ENCODE measurements around the gene MRM2.
"Not testable (repeated sequence)": the region's sequence is repeated elsewhere in the genome, so short reads cannot be mapped to it uniquely, and the experiment has no call there.

DNA sequence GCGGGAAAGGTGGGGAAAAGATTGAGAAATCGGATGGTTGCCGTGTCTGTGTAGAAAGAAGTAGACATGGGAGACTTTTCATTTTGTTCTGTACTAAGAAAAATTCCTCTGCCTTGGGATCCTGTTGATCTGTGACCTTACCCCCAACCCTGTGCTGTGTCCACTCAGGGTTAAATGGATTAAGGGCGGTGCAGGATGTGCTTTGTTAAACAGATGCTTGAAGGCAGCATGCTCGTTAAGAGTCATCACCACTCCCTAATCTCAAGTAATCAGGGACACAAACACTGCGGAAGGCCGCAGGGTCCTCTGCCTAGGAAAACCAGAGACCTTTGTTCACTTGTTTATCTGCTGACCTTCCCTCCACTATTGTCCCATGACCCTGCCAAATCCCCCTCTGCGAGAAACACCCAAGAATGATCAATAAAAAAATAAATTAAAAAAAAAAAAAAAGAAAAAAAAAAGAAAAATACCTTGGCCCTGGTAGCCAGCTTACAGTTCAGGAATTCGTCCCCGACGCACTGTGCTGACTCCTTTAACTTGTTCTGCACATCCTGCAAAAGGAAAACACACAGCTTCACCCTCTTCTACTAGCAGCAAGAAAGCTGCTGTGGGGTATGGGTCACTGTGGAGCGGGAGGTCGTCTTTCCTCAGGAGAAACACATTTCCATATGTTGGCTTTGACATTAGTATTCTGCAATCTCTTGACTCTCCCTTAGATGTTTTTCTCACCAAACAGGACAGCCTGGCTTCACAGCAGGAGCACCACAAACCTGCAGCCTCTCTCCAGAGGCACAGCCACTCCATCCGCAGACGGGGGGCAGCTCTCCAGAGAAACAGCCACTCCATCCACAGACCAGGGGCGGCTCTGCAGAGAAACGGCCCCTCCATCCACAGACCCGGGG is 27.3 kb upstream of the MRM2 start:
- not testable (repeated sequence) for TF ChIP-seq POLR2A, POLR2AphosphoS5, EP300 (IDR thresholded peaks at IDR 0.05)
- TF ChIP-seq, protein P1, sequence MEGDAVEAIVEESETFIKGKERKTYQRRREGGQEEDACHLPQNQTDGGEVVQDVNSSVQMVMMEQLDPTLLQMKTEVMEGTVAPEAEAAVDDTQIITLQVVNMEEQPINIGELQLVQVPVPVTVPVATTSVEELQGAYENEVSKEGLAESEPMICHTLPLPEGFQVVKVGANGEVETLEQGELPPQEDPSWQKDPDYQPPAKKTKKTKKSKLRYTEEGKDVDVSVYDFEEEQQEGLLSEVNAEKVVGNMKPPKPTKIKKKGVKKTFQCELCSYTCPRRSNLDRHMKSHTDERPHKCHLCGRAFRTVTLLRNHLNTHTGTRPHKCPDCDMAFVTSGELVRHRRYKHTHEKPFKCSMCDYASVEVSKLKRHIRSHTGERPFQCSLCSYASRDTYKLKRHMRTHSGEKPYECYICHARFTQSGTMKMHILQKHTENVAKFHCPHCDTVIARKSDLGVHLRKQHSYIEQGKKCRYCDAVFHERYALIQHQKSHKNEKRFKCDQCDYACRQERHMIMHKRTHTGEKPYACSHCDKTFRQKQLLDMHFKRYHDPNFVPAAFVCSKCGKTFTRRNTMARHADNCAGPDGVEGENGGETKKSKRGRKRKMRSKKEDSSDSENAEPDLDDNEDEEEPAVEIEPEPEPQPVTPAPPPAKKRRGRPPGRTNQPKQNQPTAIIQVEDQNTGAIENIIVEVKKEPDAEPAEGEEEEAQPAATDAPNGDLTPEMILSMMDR (IDR thresholded peaks at IDR 0.05), result not testable (repeated sequence)

All from gastroesophageal sphincter (tissue), 3 donors.